ENCODE results near the gene MOSMO. TPM values are rescaled to one million over a fixed set of nuclear protein-coding genes. Genes with fewer than 3 reads are reported as not detected.

MOSMO gene
- total and polyA plus RNA-seq, 2 experiments from 2014 or later = 2.7 to 11.7 TPM

DNA sequence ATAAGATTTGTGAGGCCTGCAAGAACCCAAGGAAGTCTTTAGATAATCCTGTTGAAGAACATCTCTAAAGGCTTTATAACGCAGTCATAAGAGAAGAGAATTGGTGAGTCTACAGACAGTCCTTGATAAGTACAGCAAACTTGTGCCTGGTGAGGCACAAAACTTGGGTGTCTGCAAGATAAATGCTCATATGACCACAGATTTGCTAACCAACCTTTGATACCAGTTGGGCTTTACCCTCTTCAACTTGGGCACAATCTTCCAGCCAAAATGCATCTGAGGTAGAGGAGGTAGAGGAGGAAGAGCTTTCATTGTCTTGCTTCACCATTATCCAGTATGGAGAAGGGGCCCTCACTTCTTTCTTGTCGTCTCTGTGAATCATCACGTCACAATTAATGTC, 23.8 kb upstream of the MOSMO start:
- H3K27ac ChIP-seq = no peak overlapping the region
- peaks cover 4% of the 10 kb centered on the region for H3K4me1 ChIP-seq (ENCODE audit: insufficient read depth)
- no peak overlapping the region for H3K9ac ChIP-seq
- no peaks in the 10 kb centered on the region for H4K20me1 ChIP-seq (ENCODE audit: insufficient read depth)
- no peak for TF ChIP-seq EZH2phosphoT487 (IDR thresholded peaks at IDR 0.05; ENCODE audit: insufficient read depth, low read depth)
- TF ChIP-seq EZH2 (IDR thresholded peaks at IDR 0.05; ENCODE audit: insufficient read depth, poor library complexity, severe bottlenecking) = no peak
- H3K36me3 ChIP-seq (ENCODE audit: low read depth) = peaks cover 46% of the 10 kb centered on the region
- no peak overlapping the region for H3K4me3 ChIP-seq
- no peak for DNase-seq
- in situ Hi-C loops (cut with MboI) = no loop called here
- H3K9me2 ChIP-seq (ENCODE audit: insufficient read depth) = no peaks in the 10 kb centered on the region
- WGBS, 2 experiments (ENCODE audit: low coverage in 1 of 2, low lambda C conversion rate in 2 of 2, missing lambda C conversion rate in 2 of 2) = 93 to 100% methylated on average over 3 of the region's 3 CpGs
- H3F3A ChIP-seq (ENCODE audit: insufficient read depth) = peaks cover 24% of the 10 kb centered on the region
- H3K27me3 ChIP-seq (replicated peaks; ENCODE audit: insufficient read depth) = no peaks in the 10 kb centered on the region
- no peak overlapping the region for H2AFZ ChIP-seq
- H3K79me2 ChIP-seq (ENCODE audit: insufficient read depth) = no peaks in the 10 kb centered on the region
- no peaks in the 10 kb centered on the region for H3K9me3 ChIP-seq (ENCODE audit: low read depth)
- no peak overlapping the region for H3K4me2 ChIP-seq (ENCODE audit: unreplicated experiment)

- TF ChIP-seq EZH2 (IDR thresholded peaks at IDR 0.05; ENCODE audit: insufficient read depth, poor library complexity, severe bottlenecking) (no peak), EZH2phosphoT487 (IDR thresholded peaks at IDR 0.05; ENCODE audit: insufficient read depth, low read depth) (no peak)
- no peak for DNase-seq
- no peaks in the 10 kb centered on the region for H3K79me2 ChIP-seq (ENCODE audit: insufficient read depth)
- no peaks in the 10 kb centered on the region for H4K20me1 ChIP-seq (ENCODE audit: insufficient read depth)
- no peaks in the 10 kb centered on the region for H3K27me3 ChIP-seq (replicated peaks; ENCODE audit: insufficient read depth)
- peaks cover 34% of the 10 kb centered on the region for H3K36me3 ChIP-seq (ENCODE audit: low read depth)
- H3F3A ChIP-seq (ENCODE audit: insufficient read depth) = peaks cover 24% of the 10 kb centered on the region
- H3K4me1 ChIP-seq (ENCODE audit: insufficient read depth) = peaks cover 9% of the 10 kb centered on the region
- H3K27ac ChIP-seq = no peak overlapping the region
- H3K9me2 ChIP-seq (ENCODE audit: insufficient read depth) = no peaks in the 10 kb centered on the region
- in situ Hi-C loops (cut with MboI) = no loop called here
- H3K4me2 ChIP-seq (ENCODE audit: unreplicated experiment) = no peak overlapping the region
- no peaks in the 10 kb centered on the region for H3K9me3 ChIP-seq (ENCODE audit: low read depth)
- no peak overlapping the region for H3K4me3 ChIP-seq
- no peak overlapping the region for H2AFZ ChIP-seq
- H3K9ac ChIP-seq = no peak overlapping the region
These were observed 22.4 kb upstream of the MOSMO start for GRCh38 chr16:21985524-21985923.

- Histone ChIP-seq H3K27me3 (replicated peaks; ENCODE audit: insufficient read depth) (no peaks in the 10 kb centered on the region), H3K4me3 (no peak overlapping the region), H3K9ac (no peak overlapping the region), H2AFZ (no peak overlapping the region), H3K9me2 (ENCODE audit: insufficient read depth) (no peaks in the 10 kb centered on the region), H3K4me2 (ENCODE audit: unreplicated experiment) (no peak overlapping the region), H4K20me1 (ENCODE audit: insufficient read depth) (no peaks in the 10 kb centered on the region), H3K27ac (no peak overlapping the region), H3K9me3 (ENCODE audit: low read depth) (no peaks in the 10 kb centered on the region), H3F3A (ENCODE audit: insufficient read depth) (peaks cover 24% of the 10 kb centered on the region), H3K4me1 (ENCODE audit: insufficient read depth) (peaks cover 9% of the 10 kb centered on the region), H3K79me2 (ENCODE audit: insufficient read depth) (no peaks in the 10 kb centered on the region), H3K36me3 (ENCODE audit: low read depth) (peaks cover 26% of the 10 kb centered on the region)
- in situ Hi-C loops (cut with MboI) = no loop called here
- no peak for DNase-seq
- TF ChIP-seq EZH2phosphoT487 (IDR thresholded peaks at IDR 0.05; ENCODE audit: insufficient read depth, low read depth) (no peak), EZH2 (IDR thresholded peaks at IDR 0.05; ENCODE audit: insufficient read depth, poor library complexity, severe bottlenecking) (no peak)
- WGBS, 2 experiments (ENCODE audit: low coverage in 1 of 2, low lambda C conversion rate in 2 of 2, missing lambda C conversion rate in 2 of 2) = 70 to 74% methylated on average over 4 of the region's 4 CpGs
These were observed 21.1 kb upstream of the MOSMO start for GRCh38 chr16:21986692-21987246.

- no peak overlapping the region for H3K4me3 ChIP-seq
- H3K27ac ChIP-seq = no peak overlapping the region
- H3K9me3 ChIP-seq (ENCODE audit: low read depth) = no peaks in the 10 kb centered on the region
- H3F3A ChIP-seq (ENCODE audit: insufficient read depth) = peaks cover 24% of the 10 kb centered on the region
- WGBS, 2 experiments (ENCODE audit: low coverage in 1 of 2, low lambda C conversion rate in 2 of 2, missing lambda C conversion rate in 2 of 2) = 93 to 96% methylated on average over 2 of the region's 2 CpGs
- no peaks in the 10 kb centered on the region for H3K27me3 ChIP-seq (replicated peaks; ENCODE audit: insufficient read depth)
- no peak overlapping the region for H3K9ac ChIP-seq
- in situ Hi-C loops (cut with MboI) = no loop called here
- no peak for TF ChIP-seq EZH2 (IDR thresholded peaks at IDR 0.05; ENCODE audit: insufficient read depth, poor library complexity, severe bottlenecking)
- no peak for TF ChIP-seq EZH2phosphoT487 (IDR thresholded peaks at IDR 0.05; ENCODE audit: insufficient read depth, low read depth)
- H3K36me3 ChIP-seq (ENCODE audit: low read depth) = peaks cover 18% of the 10 kb centered on the region
- peak; percentile 7 for DNase-seq
- H3K79me2 ChIP-seq (ENCODE audit: insufficient read depth) = no peaks in the 10 kb centered on the region
- H2AFZ ChIP-seq = no peak overlapping the region
- H3K4me2 ChIP-seq (ENCODE audit: unreplicated experiment) = no peak overlapping the region
- H3K9me2 ChIP-seq (ENCODE audit: insufficient read depth) = no peaks in the 10 kb centered on the region
- H4K20me1 ChIP-seq (ENCODE audit: insufficient read depth) = no peaks in the 10 kb centered on the region
- peaks cover 9% of the 10 kb centered on the region for H3K4me1 ChIP-seq (ENCODE audit: insufficient read depth)
These were observed 20.4 kb upstream of the MOSMO start for GRCh38 chr16:21987498-21987897.

GRCh38 chr16:21989133-21989532, 18.8 kb upstream of the MOSMO start:
- Histone ChIP-seq H3K9ac (no peak overlapping the region), H3K9me3 (ENCODE audit: low read depth) (no peaks in the 10 kb centered on the region), H3K27me3 (replicated peaks; ENCODE audit: insufficient read depth) (no peaks in the 10 kb centered on the region), H3F3A (ENCODE audit: insufficient read depth) (peaks cover 17% of the 10 kb centered on the region), H4K20me1 (ENCODE audit: insufficient read depth) (no peaks in the 10 kb centered on the region), H3K9me2 (ENCODE audit: insufficient read depth) (no peaks in the 10 kb centered on the region), H3K27ac (no peak overlapping the region), H2AFZ (no peak overlapping the region), H3K79me2 (ENCODE audit: insufficient read depth) (no peaks in the 10 kb centered on the region), H3K36me3 (ENCODE audit: low read depth) (peaks cover 7% of the 10 kb centered on the region), H3K4me2 (ENCODE audit: unreplicated experiment) (peak overlapping the region; percentile 59), H3K4me3 (no peak overlapping the region), H3K4me1 (ENCODE audit: insufficient read depth) (peaks cover 9% of the 10 kb centered on the region)
- peak; percentile 57 for DNase-seq
- TF ChIP-seq EZH2 (IDR thresholded peaks at IDR 0.05; ENCODE audit: insufficient read depth, poor library complexity, severe bottlenecking) (no peak), EZH2phosphoT487 (IDR thresholded peaks at IDR 0.05; ENCODE audit: insufficient read depth, low read depth) (no peak)
- 16 to 22% methylated on average over 5 of the region's 5 CpGs for WGBS, 2 experiments (ENCODE audit: low coverage in 1 of 2, low lambda C conversion rate in 2 of 2, missing lambda C conversion rate in 2 of 2)
- in situ Hi-C loops (cut with MboI) = no loop called here
